GM12865 (cell line): ENCODE measurements around the gene KMT2D.
A peak's percentile ranks its signal among the peaks of the same experiment; 100 is the strongest.
"Not testable (repeated sequence)": the region's sequence is repeated elsewhere in the genome, so short reads cannot be mapped to it uniquely, and the experiment has no call there.

ENCODE experiments used
- DNase-seq: peaks from one replicate; pipeline ENCODE4 v3.0.0; 2010; ENCODE audit warnings: low read depth
- H3K4me3 ChIP-seq: 2 replicates; pipeline ENCODE4 v1.5.1; 2011; ENCODE audit warnings: mild to moderate bottlenecking, low read depth, low read length, control low read depth
- CTCF ChIP-seq: IDR thresholded peaks from 2 replicates; pipeline ENCODE4 v1.5.1; 2011; ENCODE audit warnings: low read length, control low read depth, low read depth, inconsistent platforms; ENCODE audit not compliant: insufficient read depth; ENCODE audit errors: missing control alignments

The KMT2D gene

GRCh38 chr12:49068879-49069506 is 8.4 kb upstream of the KMT2D start:
- TF ChIP-seq CTCF, result no peak
- no peak for DNase-seq

GRCh38 chr12:49066120-49066519 is 5.5 kb upstream of the KMT2D start:
- H3K4me3 ChIP-seq, result no peak overlapping the region
- no peak for TF ChIP-seq CTCF
- no peak for DNase-seq

More at GRCh38 chr12:49068879-49069506, 8.4 kb upstream of the KMT2D start:
- H3K4me3 ChIP-seq, result peak overlapping the region; percentile 96

GRCh38 chr12:49064767-49065152 is 4.2 kb upstream of the KMT2D start:
- H3K4me3 ChIP-seq, result no peak overlapping the region
- no peak for TF ChIP-seq CTCF
- DNase-seq, result no peak

- not testable (repeated sequence) for DNase-seq, H3K4me3 ChIP-seq
Measured at GRCh38 chr12:49061916-49062315, 1.3 kb upstream of the KMT2D start.

- no peak for TF ChIP-seq CTCF
- peak overlapping the region; percentile 72 for H3K4me3 ChIP-seq
- no peak for DNase-seq
Measured at GRCh38 chr12:49061157-49061650, 610 bp upstream of the KMT2D start.

GRCh38 chr12:49059299-49060171 is 1.1 kb downstream of the KMT2D start:
- DNase-seq, result peak; percentile 40
- TF ChIP-seq CTCF, result no peak
- peak overlapping the region; percentile 72 for H3K4me3 ChIP-seq

GRCh38 chr12:49059045-49059298 is 1.6 kb downstream of the KMT2D start:
- DNase-seq, result no peak
- no peak for TF ChIP-seq CTCF
- peak overlapping the region; percentile 72 for H3K4me3 ChIP-seq
